ENCODE data around the gene TSEN54.

Gene TSEN54

DNA sequence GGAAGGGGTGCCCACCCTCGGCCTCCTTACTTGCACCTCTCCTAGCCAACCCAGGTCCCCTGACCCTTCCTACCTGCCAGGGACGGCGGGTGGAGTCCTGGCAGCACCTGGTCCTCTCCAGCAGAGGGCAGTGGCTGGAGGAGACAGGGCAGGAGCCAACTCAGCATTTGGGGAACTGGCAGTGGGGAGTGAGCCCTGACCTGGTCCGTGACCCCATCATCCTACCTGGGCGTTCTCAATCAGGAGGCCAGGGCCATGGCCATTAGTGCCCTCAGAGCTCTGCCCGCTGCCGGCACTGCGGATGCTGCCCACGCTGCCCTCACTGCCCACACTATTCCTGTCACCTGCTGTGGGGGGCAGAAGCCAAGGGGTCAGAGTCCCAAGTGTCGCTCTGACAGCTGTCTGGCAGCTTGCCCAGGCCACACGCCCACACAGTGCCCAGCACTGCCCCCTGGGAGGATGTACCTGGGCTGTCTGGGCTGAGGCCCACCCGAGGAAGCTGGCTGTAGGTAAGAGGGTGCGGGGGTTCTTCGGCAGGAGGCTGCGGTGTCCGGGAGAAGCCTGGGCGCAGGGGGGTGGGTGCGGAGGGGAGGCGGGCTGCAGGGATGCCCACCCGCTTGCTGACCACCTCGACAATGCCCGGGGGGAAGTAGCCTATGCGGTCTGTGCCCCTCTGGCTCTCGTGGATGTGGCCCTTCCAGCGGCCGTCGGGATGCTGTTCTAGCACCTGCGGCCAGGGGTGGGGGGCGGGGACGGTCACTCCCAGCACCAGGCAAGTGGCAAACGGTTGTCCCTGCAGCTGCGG, 11.8 kb upstream of the TSEN54 start:
- peak; percentile 85 for DNase-seq (ENCODE audit: low spot score)

GRCh38 chr17:75505152-75505409, 11.2 kb upstream of the TSEN54 start:
- no peak for DNase-seq (ENCODE audit: low spot score)

- DNase-seq (ENCODE audit: low spot score) = no peak
Measured at GRCh38 chr17:75505640-75506039, 10.7 kb upstream of the TSEN54 start.

DNA sequence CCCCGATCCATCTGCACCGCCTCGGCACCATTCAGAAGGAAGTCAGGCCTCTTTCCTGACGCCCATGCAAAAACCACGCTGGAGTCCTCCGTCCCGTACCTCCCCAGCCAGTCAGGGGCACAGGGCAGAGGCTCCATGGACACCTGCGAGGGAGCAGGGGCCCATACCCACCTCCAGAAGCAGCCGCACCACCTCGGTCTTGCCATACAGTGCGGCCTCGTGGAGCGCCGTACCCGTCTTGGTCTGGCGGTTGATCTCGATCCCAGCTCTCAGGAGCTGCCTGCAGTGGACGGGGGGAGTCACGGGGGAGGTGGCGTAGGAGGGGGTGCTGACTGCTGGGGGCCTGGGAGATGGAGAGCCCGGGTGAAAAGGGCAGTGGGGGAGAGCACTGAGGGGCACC, 10.2 kb upstream of the TSEN54 start:
- no peak for DNase-seq (ENCODE audit: low spot score)

- no peak for DNase-seq (ENCODE audit: low spot score)
Measured at GRCh38 chr17:75506888-75507287, 9.4 kb upstream of the TSEN54 start.

DNA sequence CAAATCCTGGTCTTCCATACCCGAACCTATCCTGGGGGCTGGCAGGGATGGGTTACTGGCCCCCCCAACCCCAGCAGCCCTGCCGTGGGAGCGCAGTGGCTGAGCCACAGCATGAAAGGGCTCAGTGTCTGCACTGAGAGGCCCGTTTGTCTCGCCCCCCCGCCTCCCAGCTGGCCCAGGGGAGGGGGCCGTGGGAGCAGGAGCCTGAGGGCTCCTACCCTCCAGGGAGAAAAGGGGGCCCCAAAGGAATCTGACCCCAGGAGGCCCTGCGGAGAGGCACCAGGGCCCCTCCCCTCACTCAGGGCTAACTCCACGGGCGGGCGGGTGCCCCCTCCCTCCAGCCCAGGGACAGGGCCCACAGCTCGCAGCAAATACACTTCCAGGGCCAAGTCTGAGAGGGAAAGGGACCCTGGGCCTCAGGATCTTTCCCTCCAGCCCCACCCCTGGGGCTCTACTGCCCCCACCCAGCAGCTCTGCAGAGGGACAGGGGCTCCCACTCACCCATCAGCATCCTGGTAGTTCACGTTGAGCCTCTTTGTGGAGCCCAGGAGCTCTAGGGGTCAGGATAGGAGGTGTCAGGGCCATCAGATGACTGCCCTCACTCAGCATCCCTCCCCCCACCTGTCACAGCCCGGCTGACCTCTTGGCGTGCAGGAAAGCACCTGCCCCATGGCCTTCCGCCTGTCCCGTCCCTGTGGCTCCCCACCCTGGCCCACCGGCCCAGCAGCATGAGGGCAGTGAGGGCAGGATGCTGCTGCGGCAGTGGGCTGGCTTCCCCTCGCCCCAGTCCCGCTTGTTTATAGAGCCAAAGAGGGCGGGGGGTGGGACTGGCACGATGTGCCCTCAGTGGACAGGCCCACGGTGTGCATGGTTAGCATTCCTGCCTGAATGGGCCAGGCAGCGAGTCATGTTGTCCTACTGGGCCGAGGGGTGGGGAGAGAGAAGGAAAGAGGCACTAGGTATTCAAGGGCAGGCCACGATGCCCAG, 8.3 kb upstream of the TSEN54 start:
- DNase-seq (ENCODE audit: low spot score) = no peak

DNA sequence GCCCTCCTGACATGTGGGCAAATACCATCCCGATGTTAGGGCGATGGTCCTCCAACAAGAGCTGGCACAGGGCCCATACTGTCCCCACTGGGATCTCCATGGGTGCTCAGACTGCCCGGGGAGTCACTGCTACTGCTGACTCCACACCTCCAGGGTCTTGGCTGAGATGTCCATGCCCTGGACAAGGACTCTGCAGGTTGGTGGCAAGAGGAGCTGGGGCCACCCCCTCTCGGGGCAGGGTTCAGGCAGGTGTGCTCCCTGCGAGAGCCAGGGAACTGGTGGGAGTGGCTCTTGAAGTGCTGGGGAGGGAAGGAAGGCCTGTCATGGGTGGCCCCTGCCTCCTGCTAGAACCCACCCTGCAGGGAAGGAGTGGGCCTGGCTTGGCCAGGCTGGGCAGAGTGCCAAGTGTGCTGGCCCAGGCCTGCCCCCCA, 7.4 kb upstream of the TSEN54 start:
- no peak for DNase-seq (ENCODE audit: low spot score)

DNA sequence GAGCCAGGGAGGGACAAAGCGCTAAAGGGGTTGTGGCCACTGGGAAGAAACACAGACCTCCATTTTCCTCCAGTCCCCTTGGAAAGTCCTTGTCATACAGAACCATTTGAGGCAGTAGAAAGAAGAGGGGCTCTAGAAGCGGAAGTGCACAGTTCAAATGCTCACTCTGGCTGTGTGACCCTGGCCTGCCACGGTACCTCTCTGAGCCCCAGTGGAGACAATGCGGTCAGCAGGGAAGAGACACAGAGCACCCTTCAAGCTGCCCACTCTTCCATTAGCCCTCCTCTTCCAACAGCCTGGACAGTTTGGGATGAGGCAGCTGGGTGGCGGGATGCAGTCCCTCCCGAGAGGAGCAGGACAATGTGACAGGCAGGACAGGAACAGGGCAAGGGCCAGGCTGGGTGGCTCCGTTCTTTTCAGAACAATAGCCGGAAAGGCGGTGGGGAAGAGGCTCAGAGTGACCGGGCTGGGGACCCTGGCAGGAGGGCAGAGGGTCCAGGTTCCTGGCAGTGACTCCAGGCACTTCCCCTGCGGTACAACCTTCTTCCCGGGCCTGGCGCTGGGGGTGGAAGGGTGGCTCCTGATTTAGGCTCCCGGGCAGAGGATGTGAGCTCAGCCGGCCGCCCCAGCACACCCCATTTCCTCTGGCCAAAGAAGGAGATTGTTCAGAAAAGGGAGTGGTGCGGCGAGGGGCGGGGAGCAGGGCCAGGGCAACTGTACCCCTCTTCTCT, 6.6 kb upstream of the TSEN54 start:
- DNase-seq (ENCODE audit: low spot score) = no peak

- no peak for DNase-seq (ENCODE audit: low spot score)
Measured at GRCh38 chr17:75511270-75511609, 5.1 kb upstream of the TSEN54 start.

GRCh38 chr17:75511610-75512575, 4.4 kb upstream of the TSEN54 start:
- DNase-seq (ENCODE audit: low spot score) = no peak

DNA sequence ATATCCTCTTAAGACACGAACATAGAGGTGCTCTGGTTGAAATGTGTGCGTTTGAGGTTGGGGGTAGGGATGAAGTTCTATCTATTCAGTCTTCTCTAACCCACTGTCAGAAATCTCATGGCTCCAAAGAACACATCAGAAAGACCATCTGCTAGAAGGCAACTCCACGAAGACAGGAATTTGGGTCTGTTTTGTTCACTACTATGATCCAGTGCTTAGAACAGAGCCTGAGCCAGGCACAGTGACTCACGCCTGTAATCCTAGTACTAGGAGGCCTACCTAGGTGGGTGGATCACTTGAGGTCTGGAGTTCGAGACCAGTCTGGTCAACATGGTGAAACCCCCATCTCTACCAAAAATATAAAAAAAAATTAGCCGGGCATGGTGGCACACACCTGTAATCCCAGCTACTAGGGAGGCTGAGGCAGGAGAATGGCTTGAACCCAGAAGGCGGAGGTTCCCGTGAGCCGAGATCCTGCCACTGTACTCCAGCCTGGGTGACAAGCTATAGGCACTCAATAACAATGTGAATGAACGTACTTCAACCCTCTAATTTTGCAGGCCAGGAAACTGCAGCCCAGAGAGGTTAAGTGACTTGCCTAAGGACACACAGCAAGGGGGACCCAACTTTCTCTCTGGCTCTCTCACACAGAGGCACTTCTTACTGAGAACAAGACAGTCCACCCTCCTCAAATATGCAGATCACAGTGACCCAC, 3.2 kb upstream of the TSEN54 start:
- DNase-seq (ENCODE audit: low spot score) = no peak

DNA sequence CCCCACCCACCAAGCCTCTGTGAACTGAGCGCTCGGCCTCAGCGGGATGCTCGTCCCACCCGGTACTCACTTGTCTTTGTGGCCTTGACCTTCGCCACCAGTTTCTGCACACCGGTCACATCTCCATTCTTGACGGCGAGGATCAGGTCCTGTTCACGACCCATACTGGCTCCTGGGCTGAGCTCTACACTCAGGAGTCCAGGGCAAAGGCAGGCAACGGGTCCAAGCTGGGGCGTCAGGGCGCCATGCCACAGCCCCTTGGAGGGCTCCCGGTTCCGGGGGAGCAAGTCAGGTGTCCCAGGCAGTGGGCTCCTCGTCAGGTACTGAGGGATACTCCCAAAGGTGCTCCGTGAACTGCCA, 2.7 kb upstream of the TSEN54 start:
- no peak for DNase-seq (ENCODE audit: low spot score)

DNA sequence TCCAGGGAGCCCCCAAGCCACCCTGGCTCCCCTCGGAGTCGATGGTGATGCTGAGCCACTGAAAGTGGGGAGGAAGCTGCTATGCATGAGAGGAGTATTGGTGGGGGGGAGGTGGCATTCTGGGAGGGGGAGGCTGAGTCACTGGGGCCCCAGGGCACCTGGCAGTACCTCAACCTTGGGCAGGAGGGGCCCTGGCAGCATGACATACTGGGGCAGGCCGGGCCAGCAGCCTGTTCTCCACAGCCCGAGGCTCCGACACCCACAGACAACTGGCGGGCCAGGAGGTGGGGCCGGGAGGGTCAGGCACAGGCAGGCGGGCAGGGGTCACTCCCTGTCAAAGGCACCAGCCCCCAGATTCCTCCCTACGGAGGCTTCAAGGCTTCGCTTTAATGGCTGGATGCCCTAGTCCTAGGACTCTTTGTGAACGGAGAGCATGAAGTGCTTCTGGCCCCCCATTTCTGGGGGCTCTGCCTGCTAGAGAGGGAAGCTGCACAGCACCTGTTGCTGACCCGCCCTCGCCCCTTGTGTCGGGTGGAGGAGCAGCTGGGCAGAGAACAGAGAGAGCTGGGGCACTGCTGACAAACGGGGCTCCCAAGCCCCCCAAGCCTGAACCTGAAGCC, 1.9 kb upstream of the TSEN54 start:
- no peak for DNase-seq (ENCODE audit: low spot score)

DNA sequence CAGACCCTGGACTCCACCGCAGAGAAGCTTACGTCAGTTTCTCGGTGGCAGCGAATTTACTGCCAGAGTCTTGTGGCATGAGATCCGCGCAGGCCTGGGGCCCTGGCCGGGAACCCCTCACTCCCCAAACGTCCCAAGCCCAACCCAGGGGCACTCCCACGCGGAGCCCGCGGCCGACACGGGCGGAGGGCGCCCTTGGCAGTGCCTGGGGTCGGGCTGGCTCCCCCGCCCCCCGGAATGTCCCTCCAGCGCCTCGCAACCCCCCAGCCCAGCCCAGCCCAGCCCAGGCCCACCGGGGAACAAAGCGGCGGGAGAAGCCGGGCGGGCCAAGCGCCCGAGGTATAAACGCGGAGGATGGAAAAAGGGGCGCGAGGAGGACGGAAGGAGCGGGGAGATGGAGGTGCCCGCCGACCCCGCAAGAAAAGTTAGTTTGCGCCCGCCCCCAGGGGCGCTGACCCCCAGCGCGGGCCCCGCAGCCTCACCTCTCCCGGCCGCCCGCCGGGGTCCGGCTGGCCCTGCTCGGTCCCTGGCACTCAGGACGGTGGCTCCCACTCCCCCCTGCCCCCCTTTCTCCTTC, 1.3 kb upstream of the TSEN54 start:
- peak; percentile 75 for DNase-seq (ENCODE audit: low spot score)

GRCh38 chr17:75515496-75516254, 653 bp upstream of the TSEN54 start, which contains the start of gene CASKIN2:
CASKIN2 (minus strand) TSS chr17:75515537; CDS start chr17:75513804, 1,733 bp downstream.
- peak; percentile 100 for DNase-seq (ENCODE audit: low spot score)

- DNase-seq (ENCODE audit: low spot score) = no peak
Measured at GRCh38 chr17:75516619-75517296, 430 bp downstream of the TSEN54 start.

- no peak for DNase-seq (ENCODE audit: low spot score)
Measured at GRCh38 chr17:75517297-75517865, 1.1 kb downstream of the TSEN54 start.

DNA sequence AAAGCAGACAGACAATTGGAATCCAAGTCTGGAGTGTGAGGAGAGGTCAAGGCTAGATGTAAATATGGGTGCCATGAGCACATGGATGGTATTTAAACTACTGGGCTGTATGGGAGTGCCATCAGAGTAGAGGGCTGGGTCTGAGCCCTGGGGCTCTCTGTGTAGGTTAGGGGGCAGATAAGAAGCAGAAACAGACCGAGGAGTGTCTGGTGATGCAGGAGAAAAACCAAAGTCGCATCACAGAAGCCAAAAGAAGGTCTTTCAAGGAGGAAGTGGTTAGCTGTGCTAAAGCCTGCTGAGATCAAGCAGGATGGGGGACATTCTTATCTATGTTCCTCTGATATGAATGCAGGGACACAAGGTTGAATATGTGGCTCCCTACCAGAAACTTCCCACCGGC, 1.9 kb downstream of the TSEN54 start:
- no peak for DNase-seq (ENCODE audit: low spot score)

Measured in D341Med (cell line).